ENCODE data around the gene JAK1. TPM values are rescaled to one million over a fixed set of nuclear protein-coding genes. Genes with fewer than 3 reads are reported as not detected.

Gene JAK1
- total and polyA plus RNA-seq, 9 of the 15 experiments (the other 6 are each of a cell fraction or from before 2014, with no cell fraction given) = 9.7 to 44.1 (median 42.5) TPM

- TF ChIP-seq FOXP4 (CRISPR knock-in tag; IDR thresholded peaks at IDR 0.05; ENCODE audit: borderline replicate concordance) = no peak
- TF ChIP-seq ZFP1 (CRISPR knock-in tag; IDR thresholded peaks at IDR 0.05) = no peak
- TF ChIP-seq TEAD2 (tag; IDR thresholded peaks at IDR 0.05) = no peak
- no peak for TF ChIP-seq NR1H2 (CRISPR knock-in tag; IDR thresholded peaks at IDR 0.05)
- TF ChIP-seq USF1 (CRISPR knock-in tag; IDR thresholded peaks at IDR 0.05) = no peak
Measured at GRCh38 chr1:64938991-64939390, 27.4 kb downstream of the JAK1 start (continued).

GRCh38 chr1:64936956-64937355 is 29.4 kb downstream of the JAK1 start:
- ChIA-PET POLR2A (interaction anchor here (0.6 to 1.1 kb wide), 3 partner anchors 9 to 911 kb away, joined by 3 to 5 read pairs (median 3); no protein-coding TSS in a partner anchor), CTCF (ENCODE audit: low intra/inter-chr PET ratio) (no interaction called here)
- ATAC-seq = no peak
- Histone ChIP-seq H3K79me2 (ENCODE audit: control insufficient read depth, insufficient read depth, low read length) (peaks cover 56% of the 10 kb centered on the region), H3K4me2 (ENCODE audit: insufficient read depth, low read length) (no peak overlapping the region), H3K27ac (ENCODE audit: extremely low read depth, low read depth, low read length) (no peak overlapping the region), H3K9me1 (ENCODE audit: control insufficient read depth, insufficient read depth, low read length) (no peaks in the 10 kb centered on the region), H3K9ac (ENCODE audit: insufficient read depth in 1 of 2, low read depth in 2 of 2, low read length in 2 of 2) (no peak overlapping the region), H3K36me3 (ENCODE audit: control insufficient read depth, insufficient read depth, low read length) (no peaks in the 10 kb centered on the region), H3K4me1 (replicated peaks in 1 of 2; ENCODE audit: control insufficient read depth in 2 of 2, insufficient read depth in 2 of 2, low read length in 2 of 2) (peaks cover 0 to 23% of the 10 kb centered on the region in 2 experiments; a peak in 2 of 5 replicates), H3K9me3 (replicated peaks; ENCODE audit: control insufficient read depth, insufficient read depth, low read depth, low read length) (no peaks in the 10 kb centered on the region), H4K20me1 (replicated peaks; ENCODE audit: control insufficient read depth, insufficient read depth, low read length) (peaks cover 17% of the 10 kb centered on the region; the same call in 1 of the 2 replicates), H2AFZ (ENCODE audit: low read depth, low read length) (no peak overlapping the region), H3K27me3 (ENCODE audit: control insufficient read depth in 2 of 2, insufficient read depth in 2 of 2, low read length in 2 of 2) (no peaks in the 10 kb centered on the region), H3K4me3 (no peak overlapping the region)
- DNase-seq (ENCODE audit: extremely low read depth in 1 of 4, low spot score in 3 of 4) = no peak
- in situ Hi-C loops (cut with MboI) = no loop called here
- intact Hi-C loops (cut with micrococcal nuclease) = no loop called here
- no TSS peak for BruUV-seq (replicated peaks)
- no peak for FAIRE-seq
- WGBS (ENCODE audit: insufficient coverage, low coverage, missing lambda C conversion rate) = 55% methylated on average over 1 of the region's 1 CpG
- TF ChIP-seq SFPQ (IDR thresholded peaks at IDR 0.05; ENCODE audit: low read depth, low read length) = no peak
- TF ChIP-seq GATA2 (CRISPR knock-in tag; IDR thresholded peaks at IDR 0.05) = no peak
- TF ChIP-seq TAF9B (IDR thresholded peaks at IDR 0.05; ENCODE audit: partially characterized antibody) = no peak
- no peak for TF ChIP-seq PREB (CRISPR knock-in tag; IDR thresholded peaks at IDR 0.05)
- no peak for TF ChIP-seq HMG20B (CRISPR knock-in tag; IDR thresholded peaks at IDR 0.05)
- TF ChIP-seq ZNF584 (CRISPR knock-in tag; IDR thresholded peaks at IDR 0.05; ENCODE audit: low read depth) = no peak
- no peak for TF ChIP-seq ESRRA (IDR thresholded peaks at IDR 0.05; ENCODE audit: borderline replicate concordance, low read depth)
- TF ChIP-seq CEBPG (CRISPR knock-in tag; IDR thresholded peaks at IDR 0.05) = no peak
- TF ChIP-seq CEBPG (tag; conservative IDR thresholded peaks at IDR 0.05 in 1 of 2, IDR thresholded peaks at IDR 0.05 in 1 of 2) = no peak
- TF ChIP-seq ZNF699 (CRISPR knock-in tag; IDR thresholded peaks at IDR 0.05; ENCODE audit: insufficient replicate concordance) = no peak
- TF ChIP-seq ZNF436 (CRISPR knock-in tag; IDR thresholded peaks at IDR 0.05) = no peak

Data from K562 (cell line).